GM19468 (cell line): ENCODE data around the gene POLA1.
A peak's percentile ranks its signal among the peaks of the same experiment; 100 is the strongest.

Source experiments
- ATAC-seq: cut with Tn5 transposase; IDR thresholded peaks from one replicate; pipeline ENCODE4 v1.9.1; 2021; ENCODE audit warnings: mild to moderate bottlenecking, moderate library complexity, moderate number of reproducible peaks; ENCODE audit not compliant: unreplicated experiment; ENCODE audit errors: extremely low read depth

POLA1 gene

DNA sequence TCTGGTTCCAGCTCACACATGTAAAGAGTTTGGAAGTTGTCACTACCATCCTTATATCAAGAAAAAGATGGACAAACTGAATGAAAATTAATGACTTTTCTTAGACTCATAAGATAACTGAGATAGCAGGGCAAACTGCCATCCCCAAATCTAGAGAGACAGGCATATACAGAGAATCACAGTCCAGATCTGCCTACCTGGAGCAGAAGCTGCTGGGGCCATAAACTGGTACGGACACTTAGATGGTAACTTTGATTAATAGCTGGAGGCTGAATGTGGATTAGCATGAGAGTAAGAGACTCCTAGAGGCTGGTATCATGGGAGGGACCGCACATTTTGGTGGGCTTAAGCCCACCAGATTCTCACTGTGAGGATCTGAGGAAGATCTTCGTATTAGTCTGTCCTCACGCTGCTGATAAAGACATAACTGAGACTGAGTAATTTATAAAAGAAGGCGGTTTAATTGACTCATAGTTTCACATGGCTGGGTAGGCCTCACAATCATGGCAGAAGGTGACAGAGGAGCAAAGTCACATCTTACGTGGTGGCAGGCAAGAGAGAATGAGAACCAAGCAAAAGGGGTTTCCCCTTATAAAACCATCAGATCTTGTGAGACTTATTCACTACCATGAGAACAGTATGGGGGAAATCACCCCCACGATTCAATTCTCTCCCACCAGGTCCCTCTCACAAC lies 10.8 kb upstream of the POLA1 start:
- ATAC-seq = no peak

DNA sequence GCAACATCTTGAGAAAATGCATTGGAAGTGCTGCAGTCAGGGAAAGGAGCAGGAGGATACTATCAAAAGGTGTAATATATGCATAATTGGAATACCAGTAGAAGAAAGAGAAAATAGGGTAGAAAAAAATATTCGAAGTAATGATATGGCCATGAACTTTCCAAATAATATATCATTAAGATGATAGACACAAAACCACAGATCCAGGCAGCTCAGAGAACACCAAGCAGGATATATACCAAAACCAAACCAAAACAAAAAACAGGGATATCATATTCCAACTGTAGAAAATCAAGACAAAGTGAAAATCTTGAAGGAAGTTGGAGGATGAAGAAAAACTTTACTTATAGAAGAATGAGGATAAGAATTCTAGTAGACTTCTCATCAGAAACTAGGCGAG lies 9.7 kb upstream of the POLA1 start:
- ATAC-seq = no peak

DNA sequence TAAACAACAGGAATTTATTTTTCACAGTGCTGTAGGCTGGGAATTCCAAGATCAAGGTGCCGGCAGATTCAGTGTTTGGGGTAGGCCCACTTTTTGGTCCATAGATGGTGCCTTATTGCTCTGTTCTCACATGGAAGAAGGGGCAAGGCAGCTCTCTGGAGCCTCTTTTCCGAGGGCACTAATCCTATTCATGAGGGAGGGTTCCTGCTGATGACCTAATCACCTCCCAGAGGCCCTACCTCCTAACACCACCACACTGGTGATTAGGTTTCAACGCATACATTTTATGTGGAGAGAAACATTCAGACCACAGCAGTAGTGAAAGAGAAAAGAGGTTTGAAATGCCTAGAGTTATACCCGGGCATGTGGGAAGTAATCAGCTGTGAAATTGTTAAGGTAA lies 1.4 kb upstream of the POLA1 start:
- no peak for ATAC-seq

DNA sequence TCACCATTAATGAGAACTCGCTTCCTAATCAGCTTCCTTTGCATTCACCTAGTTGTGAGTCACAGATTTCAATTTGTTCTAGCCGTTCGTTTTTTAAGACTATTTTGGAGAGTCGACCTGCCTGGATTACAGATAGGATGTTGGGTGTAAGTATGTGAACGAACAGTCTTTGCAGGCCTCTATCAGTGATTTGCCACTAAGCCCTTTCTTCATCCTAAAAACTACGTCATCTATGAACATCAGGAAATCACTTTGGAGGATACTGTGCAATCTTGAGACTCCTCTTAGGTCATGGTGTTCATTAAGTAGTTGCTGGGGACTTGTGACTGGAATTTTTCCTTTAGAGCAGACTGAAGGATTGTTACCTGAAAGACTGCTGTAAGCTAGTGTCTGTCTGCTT lies 1.1 kb downstream of the POLA1 start:
- ATAC-seq = no peak

DNA sequence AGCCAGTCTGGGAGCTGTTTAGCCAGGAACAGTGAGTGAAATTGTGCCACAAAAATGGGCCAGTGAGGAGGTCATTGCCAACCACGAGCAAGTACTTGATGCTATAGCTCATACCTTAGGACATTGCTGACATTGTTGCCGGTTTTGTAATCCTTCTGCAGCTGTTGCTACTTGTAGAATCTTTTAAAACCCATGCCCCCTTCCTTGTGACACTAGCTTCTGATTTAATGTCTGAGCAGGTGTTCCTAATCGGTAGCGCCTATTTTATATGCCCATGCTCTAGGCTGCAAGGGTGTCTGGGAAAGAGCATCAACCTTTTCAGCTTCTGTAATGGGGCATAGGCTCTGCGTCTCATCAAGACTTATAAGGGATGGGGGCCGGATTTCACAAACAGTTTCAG lies 2.6 kb downstream of the POLA1 start:
- no peak for ATAC-seq

DNA sequence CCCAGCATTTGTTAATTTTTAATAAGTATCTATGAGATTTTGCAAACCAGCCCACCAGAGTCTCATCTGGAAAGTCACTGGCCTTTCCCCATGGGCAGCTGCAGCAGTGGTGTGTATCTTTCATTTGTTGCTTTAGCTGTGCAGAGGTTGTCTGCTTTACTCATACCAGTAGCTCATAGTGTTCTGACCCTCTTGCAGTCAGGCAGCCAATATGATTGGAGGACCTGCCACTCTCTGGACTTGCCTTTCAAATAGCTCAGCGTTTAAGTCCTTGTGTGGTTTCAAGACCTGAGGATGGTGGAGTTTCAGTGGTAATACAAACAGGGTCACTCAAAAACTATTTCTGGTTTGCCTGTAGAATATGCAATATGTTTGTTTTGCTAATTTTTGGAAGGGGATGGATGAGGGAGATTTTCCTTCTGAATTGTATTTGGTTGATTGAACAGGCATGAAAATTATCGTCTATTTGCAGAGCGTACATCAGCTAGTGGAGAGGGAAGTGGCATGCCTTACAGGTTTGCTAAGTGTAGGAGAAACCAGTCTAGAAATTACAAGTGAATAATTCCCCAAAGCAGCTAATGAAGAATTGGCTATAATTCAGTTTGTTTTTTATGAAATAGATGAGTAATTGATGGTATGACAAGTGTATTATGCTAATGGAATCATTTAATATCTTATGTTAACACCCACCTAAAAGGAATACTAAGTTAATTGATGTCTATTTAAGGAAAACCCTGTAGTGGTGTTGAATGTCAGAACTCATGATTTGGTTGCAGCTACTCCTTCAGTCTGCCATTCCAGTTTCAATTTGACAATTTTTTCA lies 8.9 kb downstream of the POLA1 start:
- ATAC-seq = peak; percentile 95

DNA sequence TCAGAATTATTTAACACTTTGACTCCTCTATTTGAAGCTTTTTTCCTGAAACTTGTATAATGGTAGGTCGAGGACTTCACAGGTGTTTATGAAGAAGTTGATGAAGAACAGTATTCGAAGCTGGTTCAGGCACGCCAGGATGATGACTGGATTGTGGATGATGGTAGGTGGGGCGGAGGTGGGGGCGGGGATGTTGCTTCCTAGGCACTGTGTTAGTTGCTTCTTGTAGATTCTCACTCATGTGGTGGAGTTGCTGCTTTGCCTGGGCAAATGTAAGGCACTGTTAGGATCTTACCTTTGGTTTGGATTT lies 9.4 kb downstream of the POLA1 start:
- ATAC-seq = no peak

DNA sequence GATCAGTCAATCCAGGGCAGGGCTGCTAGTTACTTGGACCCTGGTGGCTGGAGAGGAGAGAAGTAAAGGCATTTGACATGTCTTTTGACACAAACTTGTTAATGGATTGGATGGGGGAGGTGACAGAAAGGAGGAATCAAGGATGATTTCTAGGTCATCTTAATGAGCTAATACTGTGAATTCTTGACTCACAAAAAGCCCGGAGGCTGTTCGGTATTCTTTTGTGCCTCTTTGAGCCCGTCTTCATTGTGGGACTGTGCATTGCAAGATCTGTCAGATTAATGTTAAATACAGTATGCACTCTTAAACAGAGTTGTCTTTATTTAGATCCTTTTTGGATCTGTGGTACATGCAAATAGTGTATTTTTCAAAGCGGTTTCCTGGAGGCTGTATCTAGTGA lies 25.1 kb downstream of the POLA1 start:
- ATAC-seq = no peak

DNA sequence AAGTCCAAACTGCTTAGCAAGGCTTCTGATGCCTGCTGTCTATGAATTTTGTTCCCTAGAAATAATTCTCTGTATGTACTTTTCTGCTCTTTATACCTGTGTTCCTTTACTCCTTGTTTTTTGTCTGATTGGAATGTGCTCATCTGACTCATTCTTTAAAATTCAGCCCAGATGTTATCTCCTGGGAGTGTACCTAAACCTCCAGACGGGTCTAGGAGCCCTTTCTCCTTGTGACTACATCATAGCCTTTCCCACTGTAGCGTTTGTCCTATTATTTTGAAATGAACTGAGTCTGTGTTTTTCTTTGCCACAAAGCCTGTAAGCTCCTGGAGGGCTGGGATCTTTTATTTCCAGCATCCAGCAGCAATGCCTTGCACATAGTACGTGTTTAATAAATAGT lies 26.3 kb downstream of the POLA1 start:
- ATAC-seq = no peak

DNA sequence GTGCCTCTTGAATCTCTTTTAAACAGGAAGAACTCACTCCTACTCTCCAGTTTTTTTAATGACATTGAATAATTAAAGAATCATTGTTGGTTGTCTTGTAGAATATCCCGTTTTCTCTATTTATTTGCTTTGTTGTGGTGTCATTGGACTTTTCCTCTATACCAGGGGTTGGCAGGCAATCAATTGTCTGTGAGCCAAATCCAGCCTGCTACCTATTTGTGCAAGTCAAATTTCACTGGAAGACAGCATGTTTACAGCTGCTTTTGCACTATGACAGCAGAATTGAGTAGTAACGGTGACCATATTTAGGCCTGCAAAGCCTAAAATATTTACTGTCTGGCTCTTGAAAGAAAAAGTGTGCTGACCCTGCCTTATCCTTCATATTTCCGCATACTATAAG lies 34.8 kb downstream of the POLA1 start:
- no peak for ATAC-seq

DNA sequence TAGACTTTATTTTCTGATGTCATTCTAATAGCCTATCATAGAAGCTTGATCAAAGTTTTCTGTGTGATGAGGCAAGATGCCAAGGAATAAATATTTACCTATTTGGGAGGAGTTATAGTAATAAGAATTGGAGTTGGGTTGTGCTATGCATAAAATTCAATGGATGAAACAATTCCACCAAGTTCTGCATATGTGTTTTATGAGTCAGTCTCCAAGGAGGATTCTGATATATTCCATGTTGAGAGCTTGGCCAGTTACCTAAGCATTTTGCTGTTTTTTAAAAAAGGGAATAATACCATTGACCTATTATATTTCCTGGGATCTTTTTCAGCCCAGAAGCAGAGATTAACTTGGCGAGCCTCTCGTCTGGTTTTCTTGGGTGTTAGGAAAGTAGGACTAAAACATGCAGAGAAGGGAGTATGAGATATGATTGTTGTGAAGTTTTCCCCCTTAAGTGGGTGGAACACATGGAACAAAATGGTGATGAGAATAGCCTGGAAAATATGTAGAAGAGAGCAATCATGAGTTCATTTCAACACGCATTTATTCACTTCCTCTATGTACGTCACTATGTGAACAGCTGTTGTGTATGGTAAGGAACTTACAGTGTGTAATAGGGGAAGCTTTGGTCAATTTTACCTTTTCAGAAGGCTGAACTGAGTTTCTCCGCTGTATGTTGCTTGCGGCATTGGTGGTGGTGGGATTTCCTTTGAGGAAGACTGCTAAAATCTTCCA lies 39.2 kb downstream of the POLA1 start:
- no peak for ATAC-seq

DNA sequence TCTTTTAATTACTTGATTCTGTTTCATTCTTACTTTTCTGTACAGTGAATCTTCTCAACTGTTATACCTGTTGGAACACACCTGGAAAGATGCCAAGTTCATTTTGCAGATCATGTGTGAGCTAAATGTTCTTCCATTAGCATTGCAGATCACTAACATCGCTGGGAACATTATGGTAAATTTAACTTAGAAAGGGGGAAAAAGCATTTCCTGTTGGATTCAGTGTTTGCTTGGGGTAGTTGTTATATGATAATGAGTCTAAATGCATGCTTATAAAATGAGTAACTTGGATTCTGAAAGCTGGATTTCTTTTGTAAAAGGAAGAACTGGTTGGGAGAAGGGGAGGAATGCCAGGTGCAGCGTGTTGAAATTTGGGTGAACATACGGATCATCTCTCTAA lies 47.6 kb downstream of the POLA1 start:
- ATAC-seq = no peak

DNA sequence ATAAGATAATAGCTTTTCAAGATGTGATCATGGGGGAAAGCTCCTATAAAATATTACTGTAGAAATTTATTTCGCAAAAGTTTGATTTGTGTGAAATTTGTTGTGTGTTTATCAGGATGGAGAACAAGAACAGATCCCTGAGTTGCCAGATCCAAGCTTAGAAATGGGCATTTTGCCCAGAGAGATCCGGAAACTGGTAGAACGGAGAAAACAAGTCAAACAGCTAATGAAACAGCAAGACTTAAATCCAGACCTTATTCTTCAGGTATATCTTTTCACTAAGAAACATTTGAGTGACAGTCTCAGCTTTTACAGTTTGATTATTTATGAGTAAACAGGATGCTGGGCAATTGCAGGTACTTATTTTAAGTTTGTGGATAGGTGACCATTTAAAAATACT lies 54.5 kb downstream of the POLA1 start:
- ATAC-seq = no peak

DNA sequence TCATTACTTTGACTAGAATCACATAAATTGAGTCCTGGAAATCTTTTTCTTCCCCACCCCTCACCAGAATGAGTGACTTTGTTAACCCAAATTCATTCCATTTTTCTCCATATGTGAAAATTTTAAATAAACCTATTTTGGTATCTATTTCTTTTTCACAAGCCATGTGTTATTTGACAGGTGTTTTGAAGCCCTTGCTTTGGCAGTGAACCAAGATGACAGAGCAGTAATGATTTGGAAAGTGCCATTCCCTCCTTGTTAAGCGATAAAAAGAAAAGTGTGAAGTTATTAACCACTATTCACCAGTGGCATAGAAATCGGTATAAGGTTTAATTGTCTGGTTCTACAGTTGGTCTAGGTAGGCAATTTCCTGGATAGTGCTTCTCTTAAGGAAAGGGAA lies 66.1 kb downstream of the POLA1 start:
- ATAC-seq = no peak

DNA sequence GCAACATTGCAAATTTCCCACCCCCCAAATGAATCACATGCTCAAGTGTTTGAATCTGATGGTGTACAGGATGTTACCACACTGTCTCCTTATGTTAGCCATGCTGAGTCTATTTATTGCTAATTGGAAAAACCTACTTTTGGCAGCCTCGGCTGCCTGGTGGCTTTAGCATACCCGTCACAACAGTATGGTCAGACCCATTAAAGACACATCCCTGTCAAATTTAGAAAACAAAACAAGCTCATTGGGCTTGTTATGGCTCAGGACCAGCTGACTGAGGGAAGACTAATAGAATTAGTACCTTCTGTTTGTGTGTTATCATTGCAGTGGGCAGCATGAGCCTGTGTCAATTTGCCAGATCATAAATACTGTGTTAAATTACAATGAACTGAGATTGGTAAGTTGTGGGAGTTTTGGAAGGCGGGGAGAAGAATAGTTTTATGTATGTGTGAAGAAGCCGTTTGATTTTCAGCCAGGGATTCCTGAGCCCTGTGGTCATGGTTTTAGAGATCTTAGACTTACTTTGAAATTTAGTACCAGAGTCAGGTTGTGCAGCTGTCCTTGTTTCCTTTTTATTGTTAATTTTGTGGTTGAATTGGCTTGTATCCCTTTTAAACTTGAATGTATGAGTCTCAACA lies 66.8 kb downstream of the POLA1 start:
- no peak for ATAC-seq

DNA sequence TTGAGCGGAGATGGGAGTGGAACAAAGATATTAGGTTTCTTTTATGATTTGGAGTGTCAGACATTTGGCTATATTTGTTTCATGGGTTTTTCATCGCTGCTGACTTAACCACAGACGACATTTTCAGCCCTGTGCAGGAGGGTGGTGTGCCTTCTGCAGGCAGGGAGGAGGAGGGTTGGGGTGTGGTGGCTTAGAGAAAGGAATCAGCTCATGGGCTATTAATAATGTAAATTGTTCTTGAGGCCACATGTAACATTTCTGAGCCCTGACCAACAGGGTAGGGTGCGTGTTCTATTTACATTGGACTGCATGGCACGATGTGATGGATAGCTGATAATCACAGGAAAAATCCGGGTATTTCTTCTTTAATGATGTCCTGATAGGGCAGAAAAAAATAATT lies 67.6 kb downstream of the POLA1 start:
- ATAC-seq = no peak

DNA sequence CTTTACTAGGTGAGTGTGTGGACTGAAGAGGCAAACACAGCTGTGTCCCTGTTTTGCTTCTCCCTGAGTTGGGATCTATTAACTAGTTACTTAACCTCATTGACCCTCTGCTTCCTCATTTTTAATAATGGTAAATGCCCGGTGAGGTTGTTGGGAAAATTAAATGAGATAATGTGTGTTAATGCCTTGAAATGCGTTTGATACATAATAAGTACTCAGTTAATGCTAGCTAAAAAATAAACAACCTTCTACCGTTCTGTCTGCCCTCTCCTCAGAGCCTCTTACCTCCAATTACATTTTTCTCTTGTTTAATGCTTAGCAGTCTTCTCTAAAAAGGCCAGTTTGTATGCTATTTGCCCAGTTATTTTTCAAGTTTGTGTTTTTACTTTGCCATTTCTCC lies 70.3 kb downstream of the POLA1 start:
- no peak for ATAC-seq

DNA sequence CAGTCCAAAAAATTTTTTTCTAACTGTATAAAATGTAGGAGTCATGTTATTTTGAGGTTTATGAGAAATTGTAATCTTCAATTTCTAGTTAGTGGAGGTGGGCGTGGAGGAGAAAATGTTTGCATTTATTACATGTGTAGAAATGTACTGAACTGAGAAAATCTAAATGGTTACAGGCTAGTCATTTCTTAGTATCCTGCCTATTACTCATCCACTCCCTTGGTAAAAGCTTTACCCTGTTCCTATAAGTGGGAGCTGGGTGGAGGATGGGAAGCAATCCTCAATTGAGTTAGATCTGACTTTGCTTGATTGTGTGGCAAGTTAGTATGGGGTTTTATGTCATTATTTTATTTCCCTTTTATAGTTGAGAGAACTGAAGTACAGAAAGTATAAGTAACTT lies 73.8 kb downstream of the POLA1 start:
- ATAC-seq = no peak

DNA sequence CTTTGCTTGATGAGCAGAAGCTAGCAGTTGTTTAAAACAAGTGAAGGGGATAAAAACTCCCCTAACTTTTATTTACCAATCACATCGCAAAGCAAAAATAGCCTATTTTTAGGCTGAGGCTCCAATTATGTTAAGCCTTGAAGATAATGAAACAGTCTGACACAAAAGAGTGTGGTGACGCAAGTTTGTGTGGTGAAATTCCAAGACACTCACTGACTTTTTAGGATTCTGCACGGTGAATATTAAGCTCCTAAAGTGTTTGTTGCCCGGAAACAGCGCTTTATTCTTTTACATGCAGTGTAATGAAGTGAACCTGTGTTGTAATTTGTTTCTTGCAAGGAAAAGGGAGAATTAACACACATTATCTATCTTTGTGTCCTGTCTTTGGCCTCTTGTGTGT lies 74.8 kb downstream of the POLA1 start:
- no peak for ATAC-seq

DNA sequence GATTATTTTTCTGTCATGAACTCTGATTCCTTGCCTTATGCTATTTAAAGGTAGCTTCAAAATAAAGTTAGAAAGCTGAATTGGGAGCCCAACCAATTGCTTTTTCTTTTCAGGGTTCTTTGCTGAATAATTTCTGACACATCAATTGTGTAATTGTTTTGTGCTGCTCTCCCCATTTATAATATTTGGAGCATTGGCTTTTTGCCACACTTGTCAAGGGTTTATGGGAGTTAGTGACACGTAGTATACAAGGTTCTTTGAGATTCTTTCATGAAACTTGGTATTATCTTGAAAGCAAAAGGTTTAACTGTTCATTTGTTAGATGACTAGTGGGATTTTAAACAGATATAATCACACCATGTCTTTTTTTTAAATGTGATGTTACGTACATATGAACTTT lies 80.9 kb downstream of the POLA1 start:
- ATAC-seq = no peak

DNA sequence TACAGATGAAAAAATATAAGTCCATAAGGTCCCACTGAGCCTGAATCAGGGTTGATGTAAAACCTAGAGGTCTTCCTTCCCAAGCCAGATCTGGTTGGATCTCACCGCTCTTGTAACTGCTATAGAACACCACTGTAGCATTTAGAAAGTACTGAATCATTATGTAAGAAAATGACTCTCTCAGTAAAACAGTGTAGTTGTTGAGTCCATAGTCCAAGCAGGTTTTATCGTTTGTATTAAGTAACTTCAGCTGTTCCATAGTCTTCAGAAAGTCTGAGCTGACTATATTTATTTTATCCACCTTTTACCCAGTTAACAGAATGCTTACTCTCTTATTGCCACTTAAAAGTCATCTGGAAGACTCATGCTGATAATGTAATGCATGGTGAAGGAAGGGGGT lies 82.2 kb downstream of the POLA1 start:
- ATAC-seq = no peak
